Ascending aorta (tissue), 2 donors: ENCODE measurements around the gene JMJD4. TPM values are rescaled to one million over a fixed set of nuclear protein-coding genes. Genes with fewer than 3 reads are reported as not detected.

Experiments
- DNase-seq, 2 donors: peaks; one replicate each; pipeline ENCODE4 v3.0.0-alpha.2; 2019; ENCODE audit warnings: low spot score in 2 of 2
- H3K27ac ChIP-seq, 2 donors: fragments of 200-600 bp; sonication (generic); one replicate each; pipeline ENCODE4 v1.5.1; 2016 to 2017; ENCODE audit warnings: mild to moderate bottlenecking in 1 of 2
- H3K27me3 ChIP-seq: fragments of 200-600 bp; sonication (generic); one replicate; pipeline ENCODE4 v1.5.1; 2017
- H3K36me3 ChIP-seq, 2 donors: fragments of 200-600 bp; sonication (generic); one replicate each; pipeline ENCODE4 v1.5.1; 2016
- H3K4me1 ChIP-seq, 2 donors: fragments of 200-600 bp; sonication (generic); one replicate each; pipeline ENCODE4 v1.5.1; 2016 to 2017; ENCODE audit warnings: mild to moderate bottlenecking in 1 of 2
- H3K4me3 ChIP-seq, 2 donors: fragments of 200-600 bp; sonication (generic); one replicate each; pipeline ENCODE4 v1.5.1; 2016 to 2017; ENCODE audit warnings: mild to moderate bottlenecking in 1 of 2
- H3K9me3 ChIP-seq, 2 donors: fragments of 200-600 bp; sonication (generic); one replicate each; pipeline ENCODE4 v1.5.1; 2016
- intact Hi-C: fragments of 100-400 bp; cut with DNase I; formaldehyde crosslinking; loops from one replicate; pipeline ENCODE4 v1.15.1; 2023
- total RNA-seq: library from RNA; depleted of rRNA; stranded (reverse); fragments of >200 nt; gene quantifications from one replicate; pipeline ENCODE4 v1.1.0, GENCODE V29; 2016
- TF ChIP-seq, protein P1 (sequence below), 3 experiments: fragments of 200-600 bp in 2 of 3; fragments of 450-650 bp in 1 of 3; sonication (generic) in 2 of 3; IDR thresholded peaks; one replicate each; pipeline ENCODE4 v1.5.1; 2016 to 2019; ENCODE audit warnings: antibody characterized with exemption in 3 of 3, mild to moderate bottlenecking in 1 of 3, moderate library complexity in 1 of 3

JMJD4 gene
- total RNA-seq, 1 donor from 2014 or later, result 10.6 TPM

DNA sequence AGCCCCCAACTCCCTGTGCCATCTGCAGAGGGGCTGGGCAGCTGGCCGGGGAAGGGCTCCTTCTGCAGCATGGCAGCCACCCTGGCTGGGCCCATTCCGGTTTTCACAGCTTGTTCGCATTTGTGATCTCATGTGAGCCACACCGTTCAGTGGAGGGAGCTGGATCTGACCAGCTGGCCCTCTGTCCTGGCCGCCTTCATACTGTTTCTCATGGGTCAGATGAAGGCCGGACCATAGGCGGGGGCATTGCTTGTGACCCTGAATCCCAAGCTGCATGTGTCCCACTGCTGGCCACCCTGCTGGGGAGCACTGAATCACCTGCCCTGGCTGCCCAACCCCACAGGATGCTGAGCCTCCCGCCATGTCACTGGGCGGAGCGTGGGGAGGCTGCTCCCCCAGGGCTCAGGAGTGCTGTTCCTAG, 43.9 kb upstream of the JMJD4 start:
- Histone ChIP-seq H3K36me3 (peaks cover 6 to 24% of the 10 kb centered on the region in 2 donors), H3K4me1 (peaks cover 3 to 10% of the 10 kb centered on the region in 2 donors), H3K4me3 (no peak overlapping the region), H3K27ac (no peak overlapping the region), H3K9me3 (no peaks in the 10 kb centered on the region), H3K27me3 (no peaks in the 10 kb centered on the region)
- TF ChIP-seq, protein P1, sequence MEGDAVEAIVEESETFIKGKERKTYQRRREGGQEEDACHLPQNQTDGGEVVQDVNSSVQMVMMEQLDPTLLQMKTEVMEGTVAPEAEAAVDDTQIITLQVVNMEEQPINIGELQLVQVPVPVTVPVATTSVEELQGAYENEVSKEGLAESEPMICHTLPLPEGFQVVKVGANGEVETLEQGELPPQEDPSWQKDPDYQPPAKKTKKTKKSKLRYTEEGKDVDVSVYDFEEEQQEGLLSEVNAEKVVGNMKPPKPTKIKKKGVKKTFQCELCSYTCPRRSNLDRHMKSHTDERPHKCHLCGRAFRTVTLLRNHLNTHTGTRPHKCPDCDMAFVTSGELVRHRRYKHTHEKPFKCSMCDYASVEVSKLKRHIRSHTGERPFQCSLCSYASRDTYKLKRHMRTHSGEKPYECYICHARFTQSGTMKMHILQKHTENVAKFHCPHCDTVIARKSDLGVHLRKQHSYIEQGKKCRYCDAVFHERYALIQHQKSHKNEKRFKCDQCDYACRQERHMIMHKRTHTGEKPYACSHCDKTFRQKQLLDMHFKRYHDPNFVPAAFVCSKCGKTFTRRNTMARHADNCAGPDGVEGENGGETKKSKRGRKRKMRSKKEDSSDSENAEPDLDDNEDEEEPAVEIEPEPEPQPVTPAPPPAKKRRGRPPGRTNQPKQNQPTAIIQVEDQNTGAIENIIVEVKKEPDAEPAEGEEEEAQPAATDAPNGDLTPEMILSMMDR (IDR thresholded peaks at IDR 0.05), result no peak
- intact Hi-C loops, result no loop called here
- peak in 1 of 2 donors; percentile 51 for DNase-seq

DNA sequence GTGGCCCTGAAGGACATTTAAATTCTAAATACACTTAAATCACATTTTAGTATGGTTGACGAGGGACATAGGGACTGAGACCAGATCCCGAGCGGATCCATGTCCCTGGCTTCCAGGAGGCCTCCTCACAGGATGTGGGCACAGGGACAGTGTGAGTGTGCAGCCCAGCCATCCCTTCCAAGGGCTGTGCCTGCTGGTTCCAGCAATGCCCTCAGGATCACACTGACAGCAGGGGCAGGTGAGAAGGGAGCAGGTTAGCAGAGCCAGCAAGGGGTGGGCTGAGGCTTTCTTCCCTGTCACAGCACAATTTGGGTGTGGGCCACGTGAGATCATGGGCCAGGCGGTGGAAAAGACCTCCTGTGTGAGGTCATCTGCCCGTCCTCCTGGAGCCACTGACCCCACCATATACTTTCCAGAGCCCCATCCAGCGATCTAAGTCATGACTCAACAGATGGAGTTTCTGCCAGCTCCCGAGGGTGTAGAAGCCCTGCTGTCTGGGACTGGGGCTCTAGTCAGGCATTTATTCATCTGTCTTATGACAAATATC, 43.4 kb upstream of the JMJD4 start:
- H3K27me3 ChIP-seq, result no peaks in the 10 kb centered on the region
- peaks cover 3 to 10% of the 10 kb centered on the region in 2 donors for H3K4me1 ChIP-seq
- peak in 1 of 2 donors; percentile 42 for DNase-seq
- TF ChIP-seq, protein P1 (IDR thresholded peaks at IDR 0.05), result no peak
- H3K36me3 ChIP-seq, result peaks cover 6 to 24% of the 10 kb centered on the region in 2 donors
- no peak overlapping the region for H3K27ac ChIP-seq
- no peak overlapping the region for H3K4me3 ChIP-seq
- H3K9me3 ChIP-seq, result no peaks in the 10 kb centered on the region
- intact Hi-C loops, result no loop called here

DNA sequence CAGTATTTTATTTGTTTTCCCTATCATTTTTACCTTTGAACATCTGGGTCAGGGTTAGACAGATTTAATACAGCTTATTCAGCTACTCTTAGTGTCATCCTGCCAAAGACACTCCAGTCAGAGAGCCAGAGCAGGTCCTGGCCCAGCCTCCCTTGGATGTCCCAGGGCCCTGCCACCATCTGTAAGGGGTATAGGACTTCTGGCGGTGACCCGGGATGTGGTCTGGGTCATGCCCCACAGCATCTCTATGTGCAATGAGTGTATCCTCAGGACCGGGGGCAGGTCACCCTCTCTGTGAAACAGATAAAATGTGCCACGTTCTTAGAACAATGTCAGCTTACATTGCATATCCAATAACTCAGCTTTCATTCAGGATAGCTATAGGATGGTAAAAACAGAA, 42.5 kb upstream of the JMJD4 start:
- H3K4me1 ChIP-seq, result peaks cover 3 to 10% of the 10 kb centered on the region in 2 donors
- DNase-seq, result no peak

DNA sequence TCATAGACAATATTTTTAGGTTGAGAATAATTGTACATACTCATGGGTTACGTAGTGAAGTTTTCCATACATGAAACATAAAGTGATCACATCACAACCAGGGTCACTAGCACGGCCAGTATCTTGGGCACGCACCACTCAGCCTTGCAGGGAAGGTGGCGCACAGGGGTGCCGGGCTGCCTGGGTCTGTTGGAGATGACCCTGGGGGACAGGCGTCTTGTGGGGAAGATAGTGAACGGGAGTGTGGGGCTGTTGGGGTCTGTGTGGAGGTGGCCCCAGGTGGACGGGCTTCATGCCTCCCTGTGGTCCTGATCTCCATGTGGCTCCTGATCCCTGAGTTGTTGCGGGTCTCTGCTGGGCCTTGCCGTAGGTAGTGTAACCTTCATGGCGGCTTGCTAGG, 42.1 kb upstream of the JMJD4 start:
- TF ChIP-seq, protein P1 (IDR thresholded peaks at IDR 0.05), result no peak
- Histone ChIP-seq H3K4me1 (peaks cover 3 to 10% of the 10 kb centered on the region in 2 donors), H3K27me3 (no peaks in the 10 kb centered on the region), H3K4me3 (no peak overlapping the region), H3K27ac (no peak overlapping the region), H3K36me3 (peaks cover 6 to 24% of the 10 kb centered on the region in 2 donors), H3K9me3 (no peaks in the 10 kb centered on the region)
- intact Hi-C loops, result no loop called here
- DNase-seq, result no peak

More for the DNA sequence above, 42.5 kb upstream of the JMJD4 start:
- intact Hi-C loops, result no loop called here
- Histone ChIP-seq H3K27me3 (no peaks in the 10 kb centered on the region), H3K27ac (no peak overlapping the region), H3K9me3 (no peaks in the 10 kb centered on the region), H3K36me3 (peaks cover 6 to 24% of the 10 kb centered on the region in 2 donors), H3K4me3 (no peak overlapping the region)
- TF ChIP-seq, protein P1 (IDR thresholded peaks at IDR 0.05), result no peak

DNA sequence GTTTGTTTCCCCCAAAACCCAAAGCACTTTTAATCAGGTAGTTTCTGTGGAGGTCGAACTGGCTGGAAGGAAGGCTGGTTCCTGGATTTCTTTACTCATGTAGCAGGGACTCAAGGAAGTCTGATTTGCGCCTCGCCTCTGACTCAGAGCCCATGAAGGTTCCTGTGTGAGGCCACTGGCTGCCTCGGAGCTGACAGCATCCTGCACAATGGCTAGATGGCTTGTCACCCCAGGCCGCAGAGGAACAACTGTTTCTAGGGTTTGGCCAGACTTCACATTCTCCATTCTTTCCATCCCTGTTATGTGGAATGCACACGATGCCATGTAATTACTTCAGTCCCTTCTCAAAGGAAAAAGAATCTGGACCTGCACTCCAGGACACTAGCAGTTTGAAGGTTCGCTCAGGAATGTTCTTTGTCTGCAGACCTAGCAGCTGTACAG, 41.2 kb upstream of the JMJD4 start:
- DNase-seq, result no peak
- H3K27ac ChIP-seq, result no peak overlapping the region
- peaks cover 4 to 22% of the 10 kb centered on the region in 2 donors for H3K36me3 ChIP-seq
- no peak overlapping the region for H3K4me3 ChIP-seq
- intact Hi-C loops, result no loop called here
- H3K27me3 ChIP-seq, result no peaks in the 10 kb centered on the region
- peaks cover 3 to 10% of the 10 kb centered on the region in 2 donors for H3K4me1 ChIP-seq
- TF ChIP-seq, protein P1 (IDR thresholded peaks at IDR 0.05), result no peak
- H3K9me3 ChIP-seq, result no peaks in the 10 kb centered on the region
